ENCODE measurements around the gene HIP1R.

Gene HIP1R

GRCh38 chr12:122834104-122834920 lies 945 bp upstream of the HIP1R start:
- in situ Hi-C loops (cut with MboI; ENCODE audit: low sequenced_read_pairs): no loop called here

DNA sequence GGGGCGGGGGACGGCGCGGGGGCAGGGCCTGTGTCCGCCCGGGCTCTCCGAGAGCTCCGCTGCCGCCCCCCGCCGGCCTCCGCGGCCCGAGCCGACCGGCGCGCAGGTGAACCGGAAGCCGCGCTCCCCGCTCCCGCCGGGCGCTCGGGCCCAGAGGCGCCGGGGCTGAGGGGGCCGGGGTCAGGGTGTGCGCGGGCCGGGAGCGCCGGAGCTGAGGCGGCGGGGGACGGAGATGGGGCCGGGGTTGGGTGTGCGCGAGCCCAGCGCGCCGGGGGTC lies 431 bp downstream of the HIP1R start:
- in situ Hi-C loops (cut with MboI; ENCODE audit: low sequenced_read_pairs): no loop called here

DNA sequence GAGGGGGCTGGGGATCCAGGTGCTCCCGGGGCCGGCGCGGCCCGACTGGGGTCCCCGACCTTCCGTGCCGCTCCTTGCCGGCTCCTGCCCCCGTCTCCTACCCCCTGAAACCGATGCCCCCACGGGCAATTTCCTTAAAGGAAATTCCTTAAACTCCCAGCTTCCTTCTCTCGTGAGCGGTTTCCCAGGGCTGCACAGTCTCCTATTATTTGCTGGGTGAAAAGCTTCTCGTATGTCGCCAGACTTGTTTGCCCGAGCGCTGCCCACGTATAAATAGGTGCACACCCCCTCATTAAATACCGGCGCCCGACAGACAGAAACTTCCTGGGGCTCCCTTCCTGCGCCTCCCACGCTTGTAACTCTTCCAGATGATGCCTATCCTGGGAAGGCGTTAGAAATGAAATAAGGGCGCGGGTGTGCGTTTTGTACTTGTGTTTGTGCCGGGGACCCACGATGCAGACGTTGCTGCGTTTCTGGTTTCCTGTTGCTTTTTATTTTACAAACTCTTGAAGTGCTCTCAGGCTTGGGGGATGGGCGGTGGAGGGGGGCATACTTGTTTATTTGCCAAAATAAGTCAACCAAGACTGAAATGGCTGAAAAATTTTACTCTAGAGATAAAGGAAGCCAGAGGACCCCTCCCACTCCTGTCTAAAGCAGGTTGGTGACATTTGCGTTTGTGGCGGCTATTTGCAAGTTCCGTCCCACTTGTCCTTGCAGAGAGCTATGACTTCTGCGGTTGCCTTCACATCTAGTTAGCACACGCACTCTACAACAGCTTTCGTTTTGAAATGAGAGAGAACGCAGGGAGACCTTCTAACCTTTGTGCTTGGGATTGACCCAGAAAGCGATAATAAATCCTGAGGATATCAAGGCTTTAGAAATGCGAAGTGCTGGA lies 1.0 kb downstream of the HIP1R start:
- in situ Hi-C loops (cut with MboI; ENCODE audit: low sequenced_read_pairs): no loop called here

- in situ Hi-C loops (cut with MboI; ENCODE audit: low sequenced_read_pairs): no loop called here
Observed at GRCh38 chr12:122837306-122838265, 2.3 kb downstream of the HIP1R start.

- in situ Hi-C loops (cut with MboI; ENCODE audit: low sequenced_read_pairs): no loop called here
Observed at GRCh38 chr12:122838841-122839240, 3.6 kb downstream of the HIP1R start.

DNA sequence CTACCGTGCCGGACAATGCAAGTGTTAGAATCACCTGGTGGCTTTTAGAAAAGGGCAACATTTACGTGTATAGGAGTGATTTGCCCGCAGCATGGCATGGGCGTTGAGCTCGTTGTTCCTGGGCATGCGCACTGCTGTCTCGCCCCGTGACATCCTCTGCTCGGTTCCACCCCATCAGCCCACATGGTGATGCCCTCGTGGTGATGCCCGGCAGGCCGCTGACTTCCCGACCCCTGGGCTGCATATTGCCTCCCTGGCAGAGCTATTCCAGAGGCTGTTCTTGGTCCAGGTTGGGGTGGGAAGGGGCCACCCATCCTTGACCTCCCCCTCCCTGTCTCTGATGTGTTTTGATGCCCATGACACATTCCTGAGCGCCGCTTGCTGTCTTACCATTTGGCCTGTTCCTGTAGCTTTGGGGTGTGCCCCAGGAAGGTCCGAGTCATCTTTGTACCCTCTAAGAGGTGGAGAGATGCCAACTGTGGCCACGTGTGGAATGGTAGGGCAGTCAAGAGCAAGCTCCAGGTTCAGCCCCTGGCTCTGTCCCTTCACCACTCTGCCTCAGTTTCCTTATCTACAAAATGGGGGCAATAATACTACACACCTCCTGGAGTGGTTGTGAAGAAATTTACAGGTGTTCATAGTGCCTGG lies 4.8 kb downstream of the HIP1R start:
- in situ Hi-C loops (cut with MboI; ENCODE audit: low sequenced_read_pairs): no loop called here

- in situ Hi-C loops (cut with MboI; ENCODE audit: low sequenced_read_pairs): no loop called here
Observed at GRCh38 chr12:122840580-122841513, 5.6 kb downstream of the HIP1R start.

GRCh38 chr12:122841544-122842321 lies 6.5 kb downstream of the HIP1R start:
- in situ Hi-C loops (cut with MboI; ENCODE audit: low sequenced_read_pairs): no loop called here

DNA sequence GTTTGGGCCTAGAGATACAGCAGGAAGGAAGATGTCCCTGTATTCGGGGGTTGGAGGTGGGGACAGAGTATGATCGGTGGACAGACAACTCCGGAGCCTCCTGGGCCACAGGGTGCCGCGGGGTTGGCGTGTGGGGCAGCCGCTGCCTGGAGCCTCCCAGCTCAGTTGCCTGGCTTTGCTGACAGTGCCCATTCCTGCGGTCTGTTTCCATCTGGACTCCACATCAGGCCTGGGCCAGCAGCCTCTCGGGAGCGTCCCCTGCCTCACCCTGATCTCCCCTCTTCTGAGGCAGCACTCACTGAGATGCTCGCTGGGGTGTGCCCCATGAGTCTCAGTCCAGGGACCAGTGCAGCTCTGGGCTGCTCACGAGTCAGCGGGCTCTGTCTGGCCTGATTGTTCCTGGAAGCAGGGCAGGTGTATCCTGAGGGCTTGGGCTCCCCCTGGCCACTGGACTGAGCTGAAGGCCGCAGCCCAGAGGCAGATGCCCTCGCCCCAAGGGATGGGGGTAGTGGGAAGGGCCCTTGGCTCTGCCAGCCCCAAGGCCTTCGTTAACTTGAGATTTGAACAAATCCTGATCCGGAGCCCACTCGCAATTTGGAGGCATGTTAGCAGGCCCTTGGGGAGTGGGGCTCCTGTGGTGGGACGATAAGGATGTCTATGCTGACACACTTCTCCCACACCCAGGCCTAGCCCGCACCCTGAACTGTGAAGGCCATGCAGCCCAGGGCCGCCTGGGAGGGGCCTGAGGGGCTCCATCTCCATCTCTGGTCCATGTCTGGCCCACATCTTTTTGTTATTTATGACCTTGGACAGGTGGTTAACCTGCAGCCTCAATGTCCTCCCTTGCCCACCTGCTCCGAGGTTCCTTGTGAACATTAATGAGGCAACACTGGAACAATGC lies 7.5 kb downstream of the HIP1R start:
- in situ Hi-C loops (cut with MboI; ENCODE audit: low sequenced_read_pairs): no loop called here

DNA sequence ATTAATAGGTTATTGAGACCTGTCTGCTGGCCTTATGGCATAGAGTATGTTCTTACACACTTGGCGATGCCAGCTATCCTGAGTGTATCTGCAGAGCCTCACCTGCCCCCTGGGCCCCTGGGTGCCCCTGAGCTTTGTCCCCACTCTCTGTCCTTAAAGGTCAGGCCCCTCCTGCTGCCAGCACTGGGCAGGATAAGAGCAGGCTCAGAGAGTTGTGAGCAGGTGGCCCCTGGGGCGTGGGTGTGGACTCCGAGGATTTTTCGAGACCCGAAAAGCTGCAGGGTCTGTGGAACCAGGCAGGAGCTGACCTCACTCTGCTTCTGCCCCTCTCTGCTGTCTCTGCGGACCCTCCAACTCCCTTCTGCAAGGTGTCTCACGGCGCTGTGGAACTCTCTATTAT lies 8.2 kb downstream of the HIP1R start:
- in situ Hi-C loops (cut with MboI; ENCODE audit: low sequenced_read_pairs): no loop called here

DNA sequence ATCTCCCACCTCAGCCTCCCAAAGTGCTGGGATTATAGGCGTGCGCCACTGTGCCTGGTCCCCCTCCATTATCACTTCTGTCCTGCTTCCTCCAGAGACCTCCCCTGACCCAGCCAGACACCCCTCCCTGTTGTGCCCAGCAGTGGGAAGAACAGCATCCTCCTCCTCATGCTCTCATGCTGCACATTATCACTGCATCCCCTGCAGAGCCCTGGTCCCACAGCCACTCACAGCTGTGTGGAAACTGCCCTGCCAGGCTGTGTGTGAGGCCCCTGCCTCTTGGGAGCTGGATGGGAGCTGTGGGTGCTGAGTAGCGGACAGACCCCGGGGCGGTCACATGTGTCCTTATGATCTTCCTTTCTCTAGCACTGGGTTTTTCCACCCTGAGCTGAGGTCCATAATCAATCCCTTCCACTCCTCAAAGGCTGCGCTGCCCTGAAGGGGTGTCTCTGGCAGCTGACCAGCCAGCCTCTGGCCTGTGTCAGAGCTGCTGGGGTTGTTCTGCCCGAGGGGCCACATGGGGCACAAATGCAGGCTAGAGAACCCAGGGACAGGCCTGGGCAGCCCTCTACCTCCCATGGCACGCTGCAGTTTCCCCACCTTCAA lies 9.2 kb downstream of the HIP1R start:
- in situ Hi-C loops (cut with MboI; ENCODE audit: low sequenced_read_pairs): no loop called here

- in situ Hi-C loops (cut with MboI; ENCODE audit: low sequenced_read_pairs): no loop called here
Observed at GRCh38 chr12:122845041-122845864, 10.0 kb downstream of the HIP1R start.

DNA sequence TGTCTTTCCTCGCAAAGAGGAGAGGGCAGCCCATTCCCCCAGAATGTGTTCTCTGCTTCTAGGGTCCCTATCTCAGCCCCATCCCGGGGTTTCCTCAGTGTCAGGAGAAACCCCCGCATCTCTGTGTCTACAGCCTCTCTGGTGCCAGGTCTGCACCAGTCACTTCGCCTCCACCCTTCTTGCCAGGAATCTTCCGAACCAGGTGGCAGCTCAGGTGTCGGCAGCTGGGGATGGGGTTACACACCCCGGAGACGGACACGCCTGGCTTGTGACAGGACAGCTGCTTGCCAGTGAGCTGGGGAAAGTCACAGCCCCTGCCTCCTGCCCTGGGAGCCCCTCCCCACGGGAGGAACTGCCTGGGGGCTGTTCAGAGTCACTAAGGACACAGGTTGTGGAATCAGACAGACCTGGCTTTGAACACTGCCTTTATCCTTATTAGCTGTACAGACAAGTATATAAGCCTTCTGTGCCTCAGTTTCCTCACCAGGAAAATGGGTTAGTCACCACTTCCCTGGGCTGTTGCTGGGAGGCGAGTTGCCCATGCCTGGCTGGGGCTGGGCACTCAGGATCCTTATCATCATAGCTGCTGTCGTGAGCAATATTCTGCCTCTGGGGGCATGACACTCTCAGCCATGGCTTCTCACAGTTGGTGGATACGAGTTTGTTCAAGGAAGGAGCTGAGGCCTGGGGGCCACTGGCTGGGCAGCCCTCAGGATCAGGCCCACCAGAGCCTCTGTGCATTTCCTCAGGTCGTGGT lies 10.8 kb downstream of the HIP1R start:
- in situ Hi-C loops (cut with MboI; ENCODE audit: low sequenced_read_pairs): no loop called here

DNA sequence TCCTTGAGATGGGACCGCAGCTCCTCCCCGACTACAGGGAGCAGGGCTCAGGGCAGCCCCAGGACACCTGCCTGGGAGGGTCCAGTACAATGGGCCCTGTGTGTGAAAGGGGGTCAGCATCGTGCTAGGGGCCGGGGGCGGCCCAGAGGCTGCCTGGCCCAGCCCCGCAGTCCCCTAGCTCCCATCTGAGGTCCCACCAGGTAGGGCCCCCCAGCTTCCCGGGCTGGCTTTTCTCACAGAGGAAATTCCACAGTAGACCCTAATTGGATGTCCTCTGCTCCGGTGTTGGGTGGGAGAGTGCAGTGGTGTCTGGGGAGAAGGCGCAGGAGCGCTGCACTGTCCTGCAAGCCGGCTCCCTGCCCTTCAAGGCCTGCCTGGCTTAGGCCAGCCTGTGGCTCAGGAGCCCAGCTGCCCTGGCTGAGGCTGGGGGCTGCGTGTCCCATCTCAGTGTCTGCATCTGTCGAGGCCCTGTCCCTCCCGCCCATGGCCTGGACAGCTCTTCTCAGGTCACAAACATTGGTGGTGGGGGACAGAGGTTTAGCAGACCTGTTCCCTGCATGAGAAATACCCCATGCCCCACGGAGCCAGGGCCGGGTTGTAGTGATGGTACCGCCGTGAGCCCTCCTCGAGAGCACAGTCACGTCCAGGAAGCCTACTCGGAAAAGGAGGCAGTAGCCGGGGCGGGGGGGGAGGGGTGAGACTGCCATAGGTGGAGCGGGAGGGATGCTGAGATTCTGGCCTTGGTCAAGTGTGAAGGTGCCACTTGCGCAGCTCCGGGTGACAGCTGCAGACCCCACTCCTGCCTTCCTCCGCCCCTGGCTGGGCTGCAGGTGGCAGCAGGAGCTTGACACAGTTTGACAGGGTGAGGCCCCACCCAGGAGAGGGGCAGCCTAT lies 11.6 kb downstream of the HIP1R start:
- in situ Hi-C loops (cut with MboI; ENCODE audit: low sequenced_read_pairs): no loop called here

DNA sequence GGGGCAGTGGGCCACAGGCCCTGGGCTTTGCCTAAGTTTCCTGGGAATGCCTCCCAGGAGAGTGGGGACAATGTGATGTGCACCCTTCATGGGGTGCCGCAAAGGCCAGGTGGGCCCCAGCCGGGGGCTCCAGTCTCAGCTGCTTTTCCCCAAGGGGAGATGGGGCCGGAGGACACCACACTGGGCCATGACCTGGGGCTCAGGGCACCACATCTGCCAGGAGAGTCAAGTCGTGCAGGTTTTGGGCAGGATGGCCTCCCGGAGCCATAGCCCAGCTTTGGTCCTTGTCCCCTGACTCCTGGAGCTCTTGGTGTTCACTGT lies 12.2 kb downstream of the HIP1R start:
- in situ Hi-C loops (cut with MboI; ENCODE audit: low sequenced_read_pairs): no loop called here

Measured in hTERT RPE-1 (cell line).